HepG2 (cell line): ENCODE data around the gene ADARB1. TPM values are rescaled to one million over a fixed set of nuclear protein-coding genes. Genes with fewer than 3 reads are reported as not detected.

Experiments used
- ATAC-seq: fragments of 200-7000 bp; cut with Tn5 transposase; 3 replicates; pipeline ENCODE4 v1.9.1; 2020; ENCODE audit warnings: mild to moderate bottlenecking, moderate library complexity
- BruUV-seq: library from RNA; stranded (reverse); fragments of 400-500 nt; replicated peaks from 2 replicates; lab custom pipeline; 2021; lab: Mats Ljungman, UMichigan
- CTCF ChIA-PET: fragments of 300-600 bp; formaldehyde crosslinking; extraction: SDS; loops from one replicate; lab custom pipeline; 2021; ENCODE audit warnings: low total read pairs, inconsistent platforms, low intra/inter-chr PET ratio; lab: Yijun Ruan, JAX
- POLR2A ChIA-PET: fragments of 350-600 bp; sonication (Branson Sonifier 250); formaldehyde crosslinking; loops from one replicate; lab custom pipeline; 2020; ENCODE audit warnings: antibody characterized with exemption, inconsistent platforms; lab: Yijun Ruan, JAX
- DNase-seq: peaks from one replicate; pipeline ENCODE4 v3.0.0-alpha.2; 2015; ENCODE audit warnings: low spot score
- FAIRE-seq: peaks from 3 replicates; lab custom pipeline; 2011; peaks lifted over from hg19 to GRCh38; lab: Jason Lieb, UNC
- H2AFZ ChIP-seq: one replicate; pipeline ENCODE4 v1.6.1; 2011; ENCODE audit warnings: low read length, inconsistent platforms
- H3K27ac ChIP-seq: fragments of 300-600 bp; 3 replicates; pipeline ENCODE4 v1.8.0; 2011; ENCODE audit warnings: mixed run types, mild to moderate bottlenecking, mixed read lengths, low read length, inconsistent platforms; ENCODE audit not compliant: insufficient read depth; ENCODE audit errors: extremely low read length
- H3K27me3 ChIP-seq, 2 experiments: fragments of 200-600 bp in 1 of 2; 2 replicates in 1 of 2; 3 replicates in 1 of 2; pipeline versions ENCODE4 v1.6.0 to v1.8.0; 2011; ENCODE audit warnings: low read length in 2 of 2, mild to moderate bottlenecking in 2 of 2, moderate library complexity in 2 of 2, inconsistent platforms in 1 of 2; ENCODE audit not compliant: insufficient read depth in 2 of 2, control insufficient read depth in 1 of 2
- H3K36me3 ChIP-seq, 2 experiments: fragments of 200-600 bp in 1 of 2; replicated peaks in 1 of 2; 2 replicates in 1 of 2; 3 replicates in 1 of 2; pipeline versions ENCODE4 v1.5.1 to v1.8.0; 2011; ENCODE audit warnings: low read length in 2 of 2, inconsistent platforms in 1 of 2; ENCODE audit not compliant: insufficient read depth in 2 of 2, control insufficient read depth in 1 of 2
- H3K4me1 ChIP-seq: 2 replicates; pipeline ENCODE4 v1.5.1; 2012; ENCODE audit warnings: low read length, inconsistent platforms; ENCODE audit not compliant: insufficient read depth
- H3K4me2 ChIP-seq: 2 replicates; pipeline ENCODE4 v1.6.0; 2011; ENCODE audit warnings: low read depth, low read length, inconsistent platforms
- H3K4me3 ChIP-seq, 3 experiments: fragments of 200-600 bp in 1 of 3; sonication (generic), shearing (Covaris generic) in 1 of 3; replicated peaks in 1 of 3; 2 replicates each; pipeline ENCODE4 v1.5.1; 2011 to 2016; ENCODE audit warnings: low read length in 3 of 3, inconsistent platforms in 2 of 3, low read depth in 2 of 3, mild to moderate bottlenecking in 2 of 3, control low read depth in 1 of 3, mixed read lengths in 1 of 3; ENCODE audit not compliant: insufficient read depth in 1 of 3
- H3K79me2 ChIP-seq: one replicate; pipeline ENCODE4 v1.6.1; 2011; ENCODE audit warnings: low read length, inconsistent platforms; ENCODE audit not compliant: insufficient read depth
- H3K9ac ChIP-seq: 2 replicates; pipeline ENCODE4 v1.6.0; 2011; ENCODE audit warnings: mild to moderate bottlenecking, low read depth, low read length, inconsistent platforms; ENCODE audit not compliant: insufficient read depth
- H3K9me3 ChIP-seq: 2 replicates; pipeline ENCODE4 v1.5.1; 2012; ENCODE audit warnings: mild to moderate bottlenecking, low read length
- H4K20me1 ChIP-seq: 2 replicates; pipeline ENCODE4 v1.6.0; 2011; ENCODE audit warnings: inconsistent platforms, mild to moderate bottlenecking, low read length, moderate library complexity; ENCODE audit not compliant: insufficient read depth
- IKZF1 ChIP-seq: fragments of 450-650 bp; IDR thresholded peaks from 2 replicates; pipeline ENCODE4 v1.7.1; 2016
- NFE2L2 ChIP-seq: fragments of 150-350 bp; IDR thresholded peaks from 2 replicates; pipeline ENCODE4 v1.6.1; 2014; ENCODE audit warnings: low read length
- SRSF4 ChIP-seq: fragments of 200-400 bp; formaldehyde crosslinking; IDR thresholded peaks from one replicate; pipeline ENCODE4 v1.6.1; 2018; ENCODE audit warnings: mild to moderate bottlenecking, low read depth, low read length, moderate library complexity; ENCODE audit not compliant: poor library complexity, severe bottlenecking
- SUZ12 ChIP-seq: fragments of 150-350 bp; IDR thresholded peaks from 2 replicates; pipeline ENCODE4 v1.6.1; 2014; ENCODE audit warnings: low read depth, low read length
- THAP11 ChIP-seq: IDR thresholded peaks from 2 replicates; pipeline ENCODE4 v1.6.1; 2016; ENCODE audit warnings: missing biosample characterization, missing genetic modification reagents
- TMF1 ChIP-seq: sonication (generic); formaldehyde crosslinking; IDR thresholded peaks from 2 replicates; pipeline ENCODE4 v1.8.1; 2022; ENCODE audit warnings: low read depth, missing genetic modification reagents
- TP53 ChIP-seq: sonication (generic); formaldehyde crosslinking; conservative IDR thresholded peaks from 2 replicates; pipeline ENCODE4 v1.4.0; 2020; ENCODE audit warnings: missing genetic modification reagents
- USF2 ChIP-seq, 2 experiments: sonication (generic) in 1 of 2; formaldehyde crosslinking in 1 of 2; IDR thresholded peaks; 2 replicates each; pipeline versions ENCODE4 v1.5.1 to v1.6.1; 2011 to 2020; ENCODE audit warnings: borderline replicate concordance in 1 of 2, low read depth in 1 of 2, low read length in 1 of 2, mild to moderate bottlenecking in 1 of 2, missing genetic modification reagents in 1 of 2, moderate library complexity in 1 of 2
- ZC3H4 ChIP-seq: sonication (generic); formaldehyde crosslinking; IDR thresholded peaks from 2 replicates; pipeline ENCODE4 v1.4.0; 2020; ENCODE audit warnings: missing genetic modification reagents, borderline replicate concordance
- ZFP36L2 ChIP-seq: sonication (generic); formaldehyde crosslinking; IDR thresholded peaks from 2 replicates; pipeline ENCODE4 v1.4.0; 2020; ENCODE audit warnings: missing genetic modification reagents
- ZNF264 ChIP-seq: sonication (generic); formaldehyde crosslinking; IDR thresholded peaks from 2 replicates; pipeline ENCODE4 v1.4.0; 2020; ENCODE audit warnings: missing genetic modification reagents
- ZNF562 ChIP-seq: sonication (generic); formaldehyde crosslinking; IDR thresholded peaks from 2 replicates; pipeline ENCODE4 v1.8.0; 2022; ENCODE audit warnings: missing genetic modification reagents, borderline replicate concordance
- ZNF639 ChIP-seq: conservative IDR thresholded peaks from 2 replicates; pipeline ENCODE4 v1.6.1; 2018; ENCODE audit warnings: missing genetic modification reagents
- WGBS: methylation state at CpG from one replicate; pipeline ENCODE4 v1.1.6; 2017; ENCODE audit warnings: low lambda C conversion rate; 5-methylcytosine and 5-hydroxymethylcytosine counted together
- in situ Hi-C: cut with HindIII; loops from 2 replicates; pipeline ENCODE4 v1.10.0; 2017; ENCODE audit warnings: low pct_unique_long_range_greater_than_20kb; ENCODE audit not compliant: extremely low pct_ligation_motif_present
- intact Hi-C: fragments of 100-400 bp; cut with micrococcal nuclease; formaldehyde crosslinking; loops from one replicate; pipeline ENCODE4 v1.10.0; 2022; ENCODE audit not compliant: unreplicated experiment
- polyA plus RNA-seq, 8 experiments: library from polyadenylated mRNA; depleted of rRNA in 3 of 8; stranded (reverse) in 7 of 8; unstranded in 1 of 8; fragments of >200 nt; fragmentation: Illumina TruSeq in 4 of 8; extraction: Trizol in 4 of 8; gene quantifications; 2 replicates each; pipeline versions ENCODE4 v1.2.1 to v1.2.3, GENCODE V29; 2011 to 2016; ENCODE audit warnings: low read depth in 4 of 8, missing spikeins in 1 of 8, mixed read lengths in 1 of 8; ENCODE audit not compliant: insufficient read depth in 1 of 8
- total RNA-seq, 5 experiments: library from RNA; depleted of rRNA; stranded (reverse); fragments of >200 nt; fragmentation: Illumina TruSeq; extraction: Trizol; gene quantifications; 2 replicates each; pipeline ENCODE4 v1.2.3, GENCODE V29; 2016; ENCODE audit warnings: low read depth in 1 of 5

The ADARB1 gene
- total and polyA plus RNA-seq, 2 of the 13 experiments (the other 11 are each of a cell fraction or from before 2014, with no cell fraction given): 6.6 to 10.0 TPM

GRCh38 chr21:45067462-45068285 is 6.7 kb upstream of the ADARB1 start:
- no peak overlapping the region for H2AFZ ChIP-seq
- H3K4me2 ChIP-seq: no peak overlapping the region
- H3K4me3 ChIP-seq: no peak overlapping the region
- no peaks in the 10 kb centered on the region for H3K4me1 ChIP-seq
- no peaks in the 10 kb centered on the region for H3K79me2 ChIP-seq
- no peaks in the 10 kb centered on the region for H3K36me3 ChIP-seq
- intact Hi-C loops: no loop called here
- H3K27ac ChIP-seq: no peak overlapping the region
- DNase-seq: no peak
- TF ChIP-seq ZNF264 (CRISPR knock-in tag) (no peak), NFE2L2 (no peak), IKZF1 (no peak), SRSF4 (no peak), ZC3H4 (no peak), TMF1 (CRISPR knock-in tag) (no peak), TP53 (CRISPR knock-in tag) (no peak), THAP11 (CRISPR knock-in tag) (no peak), ZFP36L2 (CRISPR knock-in tag) (no peak), ZNF639 (CRISPR knock-in tag) (no peak), USF2 (IDR thresholded peaks at IDR 0.05; ENCODE audit: low read depth, low read length) (no peak), USF2 (CRISPR knock-in tag; IDR thresholded peaks at IDR 0.05; ENCODE audit: borderline replicate concordance) (no peak), ZNF562 (CRISPR knock-in tag) (no peak), SUZ12 (no peak)
- TF ChIP-seq, all 625 proteins: peak for 0
- ChIA-PET CTCF (no interaction called here), POLR2A (interaction anchor here (1.8 kb wide), 1 partner anchor 55 kb away, joined by 5 read pairs; no protein-coding TSS in a partner anchor)
- BruUV-seq: no TSS peak
- ATAC-seq: no peak
- H3K9me3 ChIP-seq: no peaks in the 10 kb centered on the region
- no peak overlapping the region for H3K9ac ChIP-seq
- WGBS: 65% methylated on average over 18 of the region's 18 CpGs
- in situ Hi-C loops: no loop called here
- no peaks in the 10 kb centered on the region for H4K20me1 ChIP-seq
- no peak for FAIRE-seq
- H3K27me3 ChIP-seq: peaks cover 0 to 20% of the 10 kb centered on the region in 2 experiments; a peak in 2 of 5 replicates
